Measurements from ENCODE around the gene CCDC146. TPM values are rescaled to one million over a fixed set of nuclear protein-coding genes. Genes with fewer than 3 reads are reported as not detected.

Gene CCDC146
- total RNA-seq, 2 donors from 2014 or later: 8.5 to 14.7 TPM

Other genes starting within 250 kb of the CCDC146 start
- gene SPDYE17, start 90.3 kb upstream of the CCDC146 start, total RNA-seq: not detected
- gene SPDYE18, start 60.1 kb upstream of the CCDC146 start, total RNA-seq: 1 to 10 TPM in 1 of 2 donors, under 1 TPM in 1; 0.60 to 1.6 TPM
- 1 to 10 TPM; 5.1 to 7.7 TPM for gene FGL2, start 77.2 kb downstream of the CCDC146 start, total RNA-seq